SK-N-SH treated with all-trans-retinoic acid at 6 μM for 48 hours (cell line): ENCODE measurements around the gene CYP3A5.

Source experiments
- BACH2 ChIP-seq: fragments of 250-450 bp; sonication (Bioruptor Pico); IDR thresholded peaks from 2 replicates; pipeline ENCODE4 v1.9.0; 2021; ENCODE audit warnings: mild to moderate bottlenecking, borderline replicate concordance
- CREB5 ChIP-seq: fragments of 250-450 bp; sonication (Bioruptor Pico); IDR thresholded peaks from 2 replicates; pipeline ENCODE4 v1.5.1; 2020; ENCODE audit warnings: low read depth, mild to moderate bottlenecking, moderate library complexity
- CSDC2 ChIP-seq: fragments of 250-450 bp; sonication (Bioruptor Pico); IDR thresholded peaks from 2 replicates; pipeline ENCODE4 v1.5.0; 2020; ENCODE audit warnings: mild to moderate bottlenecking, moderate library complexity
- ZNF8 ChIP-seq: fragments of 450-650 bp; formaldehyde crosslinking; IDR thresholded peaks from 2 replicates; pipeline ENCODE4 v1.5.0; 2020; ENCODE audit warnings: mild to moderate bottlenecking, moderate library complexity
- TF ChIP-seq, protein P1 (sequence below): fragments of 250-450 bp; sonication (Bioruptor Pico); IDR thresholded peaks from 2 replicates; pipeline ENCODE4 v1.8.0; 2020; ENCODE audit warnings: mild to moderate bottlenecking, moderate library complexity, borderline replicate concordance
- TF ChIP-seq, protein P2 (sequence below): fragments of 250-450 bp; sonication (Bioruptor Pico); IDR thresholded peaks from 2 replicates; pipeline ENCODE4 v1.5.1; 2021; ENCODE audit warnings: mild to moderate bottlenecking, moderate library complexity

GRCh38 chr7:99617192-99617781 lies 62.5 kb downstream of the CYP3A5 start:
- TF ChIP-seq ZNF8 (CRISPR knock-in tag) (no peak), CREB5 (CRISPR knock-in tag) (no peak), BACH2 (CRISPR knock-in tag) (no peak), CSDC2 (CRISPR knock-in tag) (no peak)
- TF ChIP-seq, protein P1, sequence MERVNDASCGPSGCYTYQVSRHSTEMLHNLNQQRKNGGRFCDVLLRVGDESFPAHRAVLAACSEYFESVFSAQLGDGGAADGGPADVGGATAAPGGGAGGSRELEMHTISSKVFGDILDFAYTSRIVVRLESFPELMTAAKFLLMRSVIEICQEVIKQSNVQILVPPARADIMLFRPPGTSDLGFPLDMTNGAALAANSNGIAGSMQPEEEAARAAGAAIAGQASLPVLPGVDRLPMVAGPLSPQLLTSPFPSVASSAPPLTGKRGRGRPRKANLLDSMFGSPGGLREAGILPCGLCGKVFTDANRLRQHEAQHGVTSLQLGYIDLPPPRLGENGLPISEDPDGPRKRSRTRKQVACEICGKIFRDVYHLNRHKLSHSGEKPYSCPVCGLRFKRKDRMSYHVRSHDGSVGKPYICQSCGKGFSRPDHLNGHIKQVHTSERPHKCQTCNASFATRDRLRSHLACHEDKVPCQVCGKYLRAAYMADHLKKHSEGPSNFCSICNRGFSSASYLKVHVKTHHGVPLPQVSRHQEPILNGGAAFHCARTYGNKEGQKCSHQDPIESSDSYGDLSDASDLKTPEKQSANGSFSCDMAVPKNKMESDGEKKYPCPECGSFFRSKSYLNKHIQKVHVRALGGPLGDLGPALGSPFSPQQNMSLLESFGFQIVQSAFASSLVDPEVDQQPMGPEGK (CRISPR knock-in tag): no peak
- TF ChIP-seq, protein P2, sequence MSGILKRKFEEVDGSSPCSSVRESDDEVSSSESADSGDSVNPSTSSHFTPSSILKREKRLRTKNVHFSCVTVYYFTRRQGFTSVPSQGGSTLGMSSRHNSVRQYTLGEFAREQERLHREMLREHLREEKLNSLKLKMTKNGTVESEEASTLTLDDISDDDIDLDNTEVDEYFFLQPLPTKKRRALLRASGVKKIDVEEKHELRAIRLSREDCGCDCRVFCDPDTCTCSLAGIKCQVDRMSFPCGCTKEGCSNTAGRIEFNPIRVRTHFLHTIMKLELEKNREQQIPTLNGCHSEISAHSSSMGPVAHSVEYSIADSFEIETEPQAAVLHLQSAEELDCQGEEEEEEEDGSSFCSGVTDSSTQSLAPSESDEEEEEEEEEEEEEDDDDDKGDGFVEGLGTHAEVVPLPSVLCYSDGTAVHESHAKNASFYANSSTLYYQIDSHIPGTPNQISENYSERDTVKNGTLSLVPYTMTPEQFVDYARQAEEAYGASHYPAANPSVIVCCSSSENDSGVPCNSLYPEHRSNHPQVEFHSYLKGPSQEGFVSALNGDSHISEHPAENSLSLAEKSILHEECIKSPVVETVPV (CRISPR knock-in tag): no peak
